Tibial artery (tissue), 4 donors: ENCODE measurements around the gene ANKS1A.

Experiments used
- DNase-seq, 2 donors: peaks; one replicate each; pipeline ENCODE4 v3.0.0-alpha.2; 2019
- H3K27ac ChIP-seq, 2 donors: fragments of 200-600 bp; sonication (generic) in 1 of 2; 1 replicate in 1 of 2; 2 replicates in 1 of 2; pipeline ENCODE4 v1.5.1; 2018 to 2019; ENCODE audit warnings: mild to moderate bottlenecking in 1 of 2
- H3K27me3 ChIP-seq, 2 donors: fragments of 200-600 bp; sonication (generic) in 1 of 2; one replicate each; pipeline versions ENCODE4 v1.5.1 to v1.6.0; 2016 to 2019
- H3K36me3 ChIP-seq, 3 donors: fragments of 200-600 bp; sonication (generic) in 2 of 3; one replicate each; pipeline ENCODE4 v1.5.1; 2016 to 2019; ENCODE audit warnings: mild to moderate bottlenecking in 2 of 3
- H3K4me1 ChIP-seq, 4 donors: fragments of 200-600 bp; sonication (generic) in 2 of 4; 1 replicate in 3 of 4; 2 replicates in 1 of 4; pipeline ENCODE4 v1.5.1; 2016 to 2019
- H3K4me3 ChIP-seq, 2 donors: fragments of 200-600 bp; sonication (generic) in 1 of 2; 1 replicate in 1 of 2; 2 replicates in 1 of 2; pipeline ENCODE4 v1.5.1; 2018 to 2019; ENCODE audit warnings: mild to moderate bottlenecking in 2 of 2
- H3K9me3 ChIP-seq, 3 donors: fragments of 200-600 bp; sonication (generic) in 1 of 3; one replicate each; pipeline ENCODE4 v1.5.1; 2016 to 2019
- intact Hi-C: fragments of 100-400 bp; cut with DNase I; formaldehyde crosslinking; loops from one replicate; pipeline ENCODE4 v1.15.0; 2023; ENCODE audit warnings: low total_unique reads
- TF ChIP-seq, protein P1 (sequence below), 2 experiments: fragments of 200-600 bp in 1 of 2; fragments of 450-650 bp in 1 of 2; IDR thresholded peaks; one replicate each; pipeline ENCODE4 v1.5.1; 2017 to 2019; ENCODE audit warnings: antibody characterized with exemption in 2 of 2, mild to moderate bottlenecking in 1 of 2, moderate library complexity in 1 of 2

ANKS1A gene

DNA sequence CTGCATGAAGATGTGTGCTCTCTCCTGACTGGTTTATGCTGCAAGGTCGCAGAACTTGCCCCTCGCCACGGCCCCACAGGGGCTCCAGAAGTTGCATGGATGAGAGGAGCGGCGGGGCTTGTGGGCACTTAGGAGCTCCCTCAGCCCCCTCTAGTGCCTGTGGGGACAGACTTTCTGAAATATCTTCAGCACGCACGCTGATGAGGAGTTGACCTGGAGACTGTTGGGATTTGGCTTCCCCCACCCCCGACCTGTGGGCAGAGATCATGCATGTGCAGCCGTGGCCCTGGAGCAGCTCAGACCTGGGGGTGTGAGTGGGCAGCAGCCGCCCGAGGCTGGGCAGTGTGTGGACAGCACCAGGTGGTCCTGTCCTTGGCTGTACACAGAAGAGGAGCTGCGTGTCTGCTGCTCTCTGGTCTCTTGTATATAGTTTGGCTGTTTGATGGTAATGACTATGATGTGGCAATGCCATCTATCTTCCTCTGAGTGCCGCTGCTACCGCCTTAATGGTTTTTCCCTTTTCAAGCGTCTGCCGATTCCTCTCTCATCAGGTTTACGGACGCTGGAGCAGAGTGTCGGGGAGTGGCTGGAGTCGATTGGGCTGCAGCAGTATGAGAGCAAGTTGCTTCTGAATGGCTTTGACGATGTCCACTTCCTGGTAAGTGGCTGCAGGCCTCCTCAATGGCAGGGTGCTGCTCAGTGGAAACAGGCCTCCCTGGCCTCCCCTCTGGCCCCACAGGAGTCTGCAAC lies 170.7 kb downstream of the ANKS1A start:
- H3K4me3 ChIP-seq, result peak overlapping the region in 1 of 2 donors; percentile 22
- no peak for DNase-seq

DNA sequence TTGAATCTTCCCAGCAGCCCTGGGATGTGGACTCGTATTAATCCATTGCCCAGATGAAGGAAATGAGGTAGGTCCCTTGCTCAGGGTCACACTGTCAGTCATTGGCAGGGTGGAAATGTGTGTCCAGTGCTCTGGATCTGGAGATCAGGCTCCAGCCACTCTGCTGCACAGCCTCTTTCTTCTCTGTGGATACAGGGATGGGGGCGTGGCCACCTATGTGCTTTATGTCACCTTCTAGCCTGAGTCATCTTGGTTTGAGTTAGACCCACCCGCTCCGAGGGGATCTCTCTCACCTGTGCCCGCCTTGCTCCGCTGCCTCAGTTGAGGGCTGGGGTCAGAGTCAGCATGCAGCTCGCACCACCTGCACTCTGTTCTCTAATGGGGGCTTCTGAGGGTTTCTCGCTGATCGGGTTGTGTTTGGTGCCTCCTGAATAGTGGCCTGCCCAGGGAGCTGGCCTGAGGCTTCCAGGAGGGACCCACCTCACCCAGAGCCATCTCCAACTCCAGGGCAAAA lies 172.1 kb downstream of the ANKS1A start:
- H3K4me3 ChIP-seq, result no peak overlapping the region
- TF ChIP-seq, protein P1, sequence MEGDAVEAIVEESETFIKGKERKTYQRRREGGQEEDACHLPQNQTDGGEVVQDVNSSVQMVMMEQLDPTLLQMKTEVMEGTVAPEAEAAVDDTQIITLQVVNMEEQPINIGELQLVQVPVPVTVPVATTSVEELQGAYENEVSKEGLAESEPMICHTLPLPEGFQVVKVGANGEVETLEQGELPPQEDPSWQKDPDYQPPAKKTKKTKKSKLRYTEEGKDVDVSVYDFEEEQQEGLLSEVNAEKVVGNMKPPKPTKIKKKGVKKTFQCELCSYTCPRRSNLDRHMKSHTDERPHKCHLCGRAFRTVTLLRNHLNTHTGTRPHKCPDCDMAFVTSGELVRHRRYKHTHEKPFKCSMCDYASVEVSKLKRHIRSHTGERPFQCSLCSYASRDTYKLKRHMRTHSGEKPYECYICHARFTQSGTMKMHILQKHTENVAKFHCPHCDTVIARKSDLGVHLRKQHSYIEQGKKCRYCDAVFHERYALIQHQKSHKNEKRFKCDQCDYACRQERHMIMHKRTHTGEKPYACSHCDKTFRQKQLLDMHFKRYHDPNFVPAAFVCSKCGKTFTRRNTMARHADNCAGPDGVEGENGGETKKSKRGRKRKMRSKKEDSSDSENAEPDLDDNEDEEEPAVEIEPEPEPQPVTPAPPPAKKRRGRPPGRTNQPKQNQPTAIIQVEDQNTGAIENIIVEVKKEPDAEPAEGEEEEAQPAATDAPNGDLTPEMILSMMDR (IDR thresholded peaks at IDR 0.05), result no peak
- H3K27me3 ChIP-seq, result no peaks in the 10 kb centered on the region
- DNase-seq, result no peak
- H3K36me3 ChIP-seq, result peaks cover 22 to 96% (median 61%) of the 10 kb centered on the region in 3 donors
- H3K27ac ChIP-seq, result no peak overlapping the region
- H3K9me3 ChIP-seq, result no peaks in the 10 kb centered on the region
- intact Hi-C loops, result no loop called here
- H3K4me1 ChIP-seq, result no peaks in the 10 kb centered on the region

More for the DNA sequence above, 170.7 kb downstream of the ANKS1A start:
- Histone ChIP-seq H3K36me3 (peaks cover 24 to 90% (median 49%) of the 10 kb centered on the region in 3 donors), H3K9me3 (no peaks in the 10 kb centered on the region), H3K27me3 (no peaks in the 10 kb centered on the region), H3K4me1 (peaks cover 0 to 6% (median 0%) of the 10 kb centered on the region in 4 donors), H3K27ac (peak overlapping the region in 1 of 2 donors; percentile 7)
- intact Hi-C loops, result no loop called here
- TF ChIP-seq, protein P1 (IDR thresholded peaks at IDR 0.05), result no peak

DNA sequence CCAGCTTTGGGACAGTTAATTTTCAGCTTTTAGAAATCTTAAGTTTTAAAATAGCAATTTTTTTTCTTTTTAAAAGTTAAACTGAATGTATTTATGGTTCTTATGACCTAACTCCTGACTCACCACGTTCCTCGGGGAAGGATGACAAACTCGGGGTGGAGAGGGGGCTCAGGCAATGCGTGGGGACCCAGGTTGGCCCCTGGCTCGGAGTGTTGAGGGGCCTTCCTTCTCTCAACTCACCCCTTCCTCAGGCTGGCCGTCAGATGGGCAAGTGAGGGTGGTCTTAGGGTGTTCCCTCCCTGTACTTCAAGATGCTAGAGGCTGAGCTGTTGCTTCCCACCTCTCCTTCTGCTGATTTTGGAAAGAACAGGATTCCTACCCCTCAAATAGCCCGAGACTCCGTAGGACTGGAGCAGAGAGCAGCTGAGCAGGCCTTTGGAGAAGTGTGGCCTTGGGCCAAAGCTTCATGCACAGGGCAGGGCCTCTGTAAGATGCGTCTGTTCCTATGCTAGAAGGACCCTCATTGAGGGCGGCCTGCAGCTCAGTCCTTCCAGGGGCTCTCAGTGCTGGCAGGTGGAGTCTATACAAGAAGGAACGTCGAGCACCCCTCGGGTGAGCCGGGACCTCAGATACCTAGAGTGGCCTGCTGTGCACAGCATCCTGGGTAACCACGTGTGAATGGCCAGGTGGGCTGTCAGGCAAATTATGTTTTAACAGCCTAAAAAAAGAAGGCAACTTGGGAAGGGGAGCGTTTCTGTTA lies 172.8 kb downstream of the ANKS1A start:
- no peaks in the 10 kb centered on the region for H3K4me1 ChIP-seq
- H3K27ac ChIP-seq, result peak overlapping the region in 1 of 2 donors; percentile 35
- peaks cover 17 to 97% (median 68%) of the 10 kb centered on the region in 3 donors for H3K36me3 ChIP-seq
- no peaks in the 10 kb centered on the region for H3K27me3 ChIP-seq
- intact Hi-C loops, result no loop called here
- no peak for DNase-seq
- TF ChIP-seq, protein P1 (IDR thresholded peaks at IDR 0.05), result no peak
- H3K9me3 ChIP-seq, result no peaks in the 10 kb centered on the region
- H3K4me3 ChIP-seq, result no peak overlapping the region

DNA sequence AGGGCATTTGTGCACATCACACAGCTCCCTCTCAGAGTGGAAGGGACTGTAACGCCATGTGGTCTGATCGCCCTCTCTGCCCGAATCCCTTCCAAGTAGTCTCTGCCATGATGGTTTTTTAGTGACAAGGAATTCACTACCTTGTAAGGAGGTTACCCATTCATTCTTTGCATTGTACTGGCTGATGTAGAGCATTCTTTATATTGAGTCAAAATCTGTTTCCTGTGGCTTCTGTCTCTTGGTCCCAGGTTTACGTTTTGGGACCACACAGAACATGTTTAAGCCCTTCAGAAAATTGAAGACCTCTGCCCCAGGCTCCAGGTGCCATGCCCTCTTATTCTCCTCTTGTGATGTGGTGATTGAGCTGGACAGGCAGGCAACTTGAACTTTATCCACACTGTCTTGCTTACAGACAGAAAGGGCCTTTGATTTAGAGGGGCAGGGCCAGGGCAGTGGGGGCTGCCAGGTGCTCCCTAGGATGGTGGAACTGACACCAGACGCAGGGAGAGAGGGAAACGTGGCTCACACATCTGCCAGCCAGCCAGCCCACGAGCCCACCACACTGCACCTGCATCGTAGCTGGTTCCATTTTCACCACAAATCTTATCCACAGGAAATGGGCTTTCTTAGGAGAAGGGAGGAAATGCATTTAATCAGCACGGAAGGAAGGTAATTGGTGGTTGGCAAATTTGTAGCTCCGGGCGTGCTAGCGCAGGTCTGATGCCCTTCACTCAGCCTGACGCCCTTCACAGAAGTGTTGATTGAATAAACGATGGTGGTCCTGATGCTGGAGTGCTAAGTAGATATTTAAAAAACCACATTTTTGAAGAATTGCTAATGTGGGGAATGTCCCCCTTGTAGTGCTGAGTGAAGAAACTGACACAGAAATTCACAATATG lies 173.9 kb downstream of the ANKS1A start:
- Histone ChIP-seq H3K36me3 (peaks cover 15 to 92% (median 70%) of the 10 kb centered on the region in 3 donors), H3K4me1 (no peaks in the 10 kb centered on the region), H3K9me3 (no peaks in the 10 kb centered on the region), H3K4me3 (no peak overlapping the region), H3K27ac (no peak overlapping the region), H3K27me3 (no peaks in the 10 kb centered on the region)
- intact Hi-C loops, result no loop called here
- TF ChIP-seq, protein P1 (IDR thresholded peaks at IDR 0.05), result no peak
- DNase-seq, result no peak

DNA sequence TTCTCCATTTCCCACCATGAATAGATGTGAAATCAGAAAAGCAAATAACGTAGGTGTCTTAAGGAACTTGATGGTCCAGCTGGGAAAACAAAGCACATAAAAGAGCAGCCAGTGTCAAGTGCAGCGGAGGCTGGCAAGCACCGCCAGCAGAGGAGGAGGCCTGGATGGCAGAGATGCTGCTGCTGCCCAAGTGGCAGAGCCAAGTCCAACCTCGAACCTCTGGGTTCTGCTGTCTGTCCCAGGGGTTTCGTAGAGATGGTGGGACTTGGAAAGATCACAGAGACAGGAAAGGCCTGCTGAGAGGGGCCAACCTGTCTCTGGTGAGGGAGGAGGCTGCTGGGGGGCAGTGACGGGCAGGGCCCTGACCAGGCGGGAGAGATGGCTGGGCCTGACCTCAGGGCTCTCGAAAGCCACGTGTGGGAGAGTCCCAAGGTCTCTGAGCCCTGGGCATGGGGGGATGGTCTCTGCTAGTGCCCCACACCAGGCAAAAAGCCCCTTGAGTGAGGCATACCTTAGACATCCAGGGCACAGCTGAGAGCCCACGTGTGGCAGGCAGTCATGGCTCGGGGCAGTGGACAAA lies 174.7 kb downstream of the ANKS1A start:
- Histone ChIP-seq H3K27me3 (no peaks in the 10 kb centered on the region), H3K9me3 (no peaks in the 10 kb centered on the region), H3K4me3 (no peak overlapping the region), H3K4me1 (no peaks in the 10 kb centered on the region), H3K27ac (peak overlapping the region; percentile 19 to 43), H3K36me3 (peaks cover 15 to 83% (median 64%) of the 10 kb centered on the region in 3 donors)
- TF ChIP-seq, protein P1 (IDR thresholded peaks at IDR 0.05), result no peak
- no peak for DNase-seq
- intact Hi-C loops, result no loop called here
